Stimulated activated CD4-positive, alpha-beta T cell treated with anti-CD3 and anti-CD28 coated beads, Interleukin-4, amount 100 ng/mL, for 24 hours (primary cell): ENCODE data around the gene MYCBP2.
"Not testable (repeated sequence)": the region's sequence is repeated elsewhere in the genome, so short reads cannot be mapped to it uniquely, and the experiment has no call there.

Experiments
- DNase-seq: peaks from one replicate; pipeline ENCODE4 v3.0.0-alpha.2; 2020

The MYCBP2 gene

GRCh38 chr13:77198995-77199394, 127.9 kb downstream of the MYCBP2 start:
- DNase-seq: not testable (repeated sequence)

- no peak for DNase-seq
These were observed 130.8 kb downstream of the MYCBP2 start for GRCh38 chr13:77196052-77196618.

DNA sequence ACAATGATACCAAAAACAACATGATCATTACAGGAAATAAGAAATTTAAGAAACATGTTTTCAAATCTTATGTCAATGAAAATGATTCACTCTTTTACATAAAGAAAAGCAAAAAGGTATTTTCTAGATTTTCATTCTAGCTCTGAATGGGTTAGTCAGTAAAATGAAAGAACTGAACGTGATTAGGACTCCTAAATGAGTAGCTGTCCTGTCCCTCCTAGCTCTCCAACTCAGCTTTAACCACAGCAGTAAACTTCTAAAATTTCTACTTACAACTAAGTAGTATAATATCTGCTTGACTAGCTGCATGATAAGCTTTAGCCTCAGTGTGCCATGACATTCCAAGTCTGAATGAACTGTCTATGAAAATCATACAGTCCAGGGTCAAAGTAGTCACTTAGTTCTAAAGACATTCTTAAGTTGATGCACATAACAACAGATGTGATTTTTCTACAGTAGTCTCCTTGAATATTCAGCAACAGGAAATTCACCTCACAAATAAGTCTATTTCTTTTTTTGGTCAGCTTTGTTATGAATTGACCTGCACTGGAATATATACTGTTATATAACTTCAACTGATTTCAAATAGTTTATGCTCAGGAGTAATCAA, 136.4 kb downstream of the MYCBP2 start:
- no peak for DNase-seq

GRCh38 chr13:77185721-77186120, 141.2 kb downstream of the MYCBP2 start:
- DNase-seq: no peak

GRCh38 chr13:77184455-77184854, 142.4 kb downstream of the MYCBP2 start:
- peak; percentile 14 for DNase-seq

DNA sequence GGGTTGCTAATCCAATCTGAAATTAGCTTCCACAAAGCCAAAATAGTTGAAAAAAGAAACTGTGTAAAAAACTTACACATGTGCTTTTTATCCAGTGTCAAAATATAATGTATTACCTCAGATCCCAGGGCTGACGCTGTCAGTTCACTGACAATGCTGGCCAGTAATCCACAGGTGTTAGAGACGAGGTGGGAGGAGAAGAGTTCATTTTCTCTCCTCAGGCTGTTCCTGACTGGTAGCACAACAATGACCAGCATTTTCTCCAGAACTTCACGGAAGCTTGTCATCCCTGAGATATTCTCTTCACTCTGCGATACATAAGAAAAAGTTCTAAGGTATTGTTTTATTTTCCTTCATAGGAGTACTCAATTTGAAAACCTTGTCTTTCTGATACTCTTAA, 146.9 kb downstream of the MYCBP2 start:
- DNase-seq: no peak

GRCh38 chr13:77177646-77178045, 149.2 kb downstream of the MYCBP2 start:
- DNase-seq: no peak

- no peak for DNase-seq
These were observed 150.5 kb downstream of the MYCBP2 start for GRCh38 chr13:77176350-77176749.

GRCh38 chr13:77172650-77173049, 154.2 kb downstream of the MYCBP2 start:
- DNase-seq: no peak

- DNase-seq: no peak
These were observed 155.4 kb downstream of the MYCBP2 start for GRCh38 chr13:77171451-77171850.

- no peak for DNase-seq
These were observed 158.7 kb downstream of the MYCBP2 start for GRCh38 chr13:77168237-77168636.

DNA sequence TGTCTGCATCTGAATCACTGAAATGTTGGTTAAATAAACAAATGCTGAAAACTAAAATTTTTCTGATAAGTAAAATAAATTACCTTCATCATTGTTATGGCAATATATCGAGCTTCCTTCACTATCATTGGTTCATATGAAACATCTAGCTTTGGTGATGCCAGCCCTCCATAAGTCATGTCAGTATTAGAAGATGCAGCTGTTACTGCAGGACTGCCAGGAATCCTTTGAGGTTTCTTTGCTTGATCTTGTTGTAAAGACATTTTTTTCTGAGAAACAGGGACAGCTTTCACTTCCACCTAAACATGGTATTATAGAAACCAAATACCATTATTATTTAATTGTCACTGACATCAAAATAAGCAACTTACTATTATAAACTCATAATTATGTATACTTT, 176.2 kb downstream of the MYCBP2 start:
- DNase-seq: no peak

- DNase-seq: no peak
These were observed 183.5 kb downstream of the MYCBP2 start for GRCh38 chr13:77143431-77143830.

DNA sequence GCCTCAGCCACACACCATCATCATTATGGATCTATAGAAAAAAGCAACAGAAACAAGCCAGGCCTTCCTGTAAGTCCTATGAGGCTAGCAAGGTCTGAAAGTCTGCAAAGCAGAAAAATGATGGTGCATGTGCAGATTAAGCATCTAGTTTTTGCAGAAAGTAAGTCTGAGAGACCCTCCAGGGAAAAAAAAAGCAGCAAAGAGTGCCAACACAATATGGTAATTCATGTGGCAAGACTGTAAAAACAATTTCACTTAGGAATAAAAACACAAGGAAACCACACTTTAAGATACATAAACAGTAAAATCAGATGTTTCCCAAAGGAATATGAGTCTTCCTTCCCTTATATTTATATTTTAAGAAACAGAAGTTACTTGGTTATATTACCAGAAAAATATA, 187.6 kb downstream of the MYCBP2 start:
- no peak for DNase-seq

DNA sequence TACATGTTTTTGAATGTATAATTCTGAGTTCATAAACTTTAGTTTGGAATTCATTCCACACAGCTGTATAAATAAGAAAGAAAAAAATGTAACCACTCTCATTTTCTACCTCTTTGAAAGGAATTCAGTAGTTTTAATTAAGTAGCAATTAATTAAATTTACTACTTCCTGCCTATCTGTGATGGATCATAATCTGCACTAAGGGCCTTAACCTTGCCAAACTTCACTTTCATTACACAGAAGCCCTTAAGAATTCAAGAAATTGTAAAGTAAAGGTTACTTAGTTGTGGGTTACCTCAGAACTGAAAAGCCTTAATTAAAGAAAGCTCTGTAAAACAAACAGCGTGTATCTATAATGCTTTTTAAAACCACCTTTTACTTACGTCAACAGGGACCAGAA, 188.1 kb downstream of the MYCBP2 start:
- no peak for DNase-seq

GRCh38 chr13:77136902-77137420, 189.9 kb downstream of the MYCBP2 start:
- no peak for DNase-seq

- no peak for DNase-seq
These were observed 202.5 kb downstream of the MYCBP2 start for GRCh38 chr13:77124423-77124822.

DNA sequence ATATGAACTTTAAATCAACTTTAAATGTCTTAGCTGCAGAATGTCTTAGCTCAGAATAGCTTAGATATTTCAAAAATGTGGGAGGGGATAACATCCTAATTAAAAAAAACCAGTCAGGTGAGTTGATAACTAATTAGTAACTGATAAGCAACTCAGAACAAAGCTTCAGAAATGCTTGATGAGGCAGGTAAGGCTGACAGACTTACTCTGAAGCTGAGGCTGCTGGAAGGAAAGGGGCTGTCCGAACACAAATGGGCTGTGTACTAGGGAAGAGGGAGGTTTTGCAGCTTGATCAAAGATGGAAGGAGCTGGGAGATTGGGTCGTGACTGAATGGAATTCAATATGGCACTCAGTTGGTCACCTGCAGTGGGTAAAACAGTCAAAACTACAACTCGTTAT, 208.8 kb downstream of the MYCBP2 start:
- no peak for DNase-seq

GRCh38 chr13:77114271-77114670, 212.6 kb downstream of the MYCBP2 start:
- no peak for DNase-seq

- DNase-seq: no peak
These were observed 213.4 kb downstream of the MYCBP2 start for GRCh38 chr13:77113496-77113895.

GRCh38 chr13:77105051-77105450, 221.8 kb downstream of the MYCBP2 start:
- DNase-seq: no peak

DNA sequence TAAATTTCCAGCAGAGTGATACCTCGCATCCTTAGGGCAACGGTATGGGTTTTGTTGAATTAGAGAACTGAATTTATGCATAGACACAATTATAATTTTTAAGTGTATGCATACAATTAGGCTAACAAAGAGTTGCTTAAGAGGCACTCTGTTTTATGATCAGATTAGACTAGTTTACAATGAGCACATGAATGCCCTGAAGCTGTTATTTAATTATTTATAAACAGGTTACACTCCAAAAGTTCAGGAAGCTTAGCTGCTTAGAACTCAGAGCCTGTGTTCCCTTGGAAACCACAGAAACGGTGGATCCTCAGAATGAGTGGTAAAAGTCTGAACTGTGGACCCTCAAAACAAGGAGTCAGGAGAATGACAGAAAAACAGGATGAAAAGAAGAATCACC, 227.5 kb downstream of the MYCBP2 start:
- no peak for DNase-seq

DNA sequence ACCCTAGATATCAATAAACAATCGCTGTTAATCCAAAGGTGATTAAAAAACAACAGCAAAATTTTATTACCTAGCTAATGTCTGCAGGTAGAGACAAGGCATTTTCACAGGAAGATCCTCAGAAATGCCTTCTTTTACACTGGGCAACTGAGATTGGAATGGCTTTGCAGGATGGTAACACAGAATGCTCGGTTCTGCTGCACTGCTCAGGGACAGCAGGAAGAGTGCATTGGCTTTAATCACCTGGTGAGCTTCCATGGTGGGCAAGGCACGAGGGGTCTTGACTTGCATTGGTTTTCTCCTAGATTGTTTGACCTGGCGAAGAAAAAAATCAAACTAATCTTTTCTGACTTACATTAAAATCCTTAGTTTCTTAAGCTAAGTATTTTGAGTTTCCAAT, 231.6 kb downstream of the MYCBP2 start:
- no peak for DNase-seq

GRCh38 chr13:77094773-77095172, 232.1 kb downstream of the MYCBP2 start:
- DNase-seq: no peak

DNA sequence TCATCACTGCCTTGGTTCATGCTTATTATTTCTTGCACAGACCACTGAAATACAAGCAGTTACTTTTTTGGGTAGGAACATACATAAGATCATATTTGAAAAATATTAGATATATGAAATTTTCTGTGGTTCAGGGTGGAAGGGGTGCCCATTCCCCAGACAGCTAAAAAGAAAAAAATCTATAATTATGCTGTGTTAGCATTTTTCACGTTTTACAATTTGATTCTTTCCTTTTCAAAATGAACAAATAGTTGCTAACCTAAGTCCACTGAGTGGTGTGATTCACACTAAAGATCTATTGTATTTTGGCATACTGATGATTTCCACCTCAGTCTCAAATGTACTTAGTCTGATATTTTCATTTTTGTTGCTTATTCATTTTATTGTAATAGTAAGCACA, 233.2 kb downstream of the MYCBP2 start:
- no peak for DNase-seq
